ENCODE data around the gene MAPKAPK5. TPM values are rescaled to one million over a fixed set of nuclear protein-coding genes. Genes with fewer than 3 reads are reported as not detected.
"Not testable (repeated sequence)": the region's sequence is repeated elsewhere in the genome, so short reads cannot be mapped to it uniquely, and the experiment has no call there.

Gene MAPKAPK5
- total RNA-seq, 2 donors from 2014 or later: 17.1 to 43.2 TPM

DNA sequence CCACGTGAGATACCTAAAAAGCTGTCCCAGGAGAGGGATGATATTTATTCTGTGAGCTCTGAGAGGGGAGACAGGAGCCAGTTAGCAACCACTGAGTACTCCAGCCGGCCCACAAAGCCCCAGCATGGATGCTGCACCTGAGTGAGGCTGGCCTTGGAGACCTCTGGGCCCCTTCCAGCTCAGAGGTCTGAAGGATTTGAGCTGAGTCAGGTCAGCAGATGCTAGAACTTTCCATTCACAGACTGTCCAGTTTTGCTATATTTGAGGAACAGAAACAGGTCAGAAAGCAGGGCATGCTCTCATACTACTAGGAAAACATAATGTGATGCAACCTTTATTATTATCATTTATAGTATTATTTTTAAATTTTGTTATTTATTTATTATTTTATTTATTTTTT is 15.0 kb upstream of the MAPKAPK5 start:
- Histone ChIP-seq H3K4me3 (no peak overlapping the region), H3K4me1 (no peaks in the 10 kb centered on the region), H3K27ac (no peak overlapping the region), H3K36me3 (replicated peaks in 1 of 2; ENCODE audit: insufficient read depth in 1 of 2, low read depth in 2 of 2) (no peaks in the 10 kb centered on the region), H3K27me3 (no peaks in the 10 kb centered on the region), H3K9me3 (no peaks in the 10 kb centered on the region)
- ATAC-seq (no peak), DNase-seq (no peak)
- intact Hi-C loops (cut with DNase I): no loop called here
- TF ChIP-seq POLR2A (IDR thresholded peaks at IDR 0.05): no peak
- TF ChIP-seq, protein P1, sequence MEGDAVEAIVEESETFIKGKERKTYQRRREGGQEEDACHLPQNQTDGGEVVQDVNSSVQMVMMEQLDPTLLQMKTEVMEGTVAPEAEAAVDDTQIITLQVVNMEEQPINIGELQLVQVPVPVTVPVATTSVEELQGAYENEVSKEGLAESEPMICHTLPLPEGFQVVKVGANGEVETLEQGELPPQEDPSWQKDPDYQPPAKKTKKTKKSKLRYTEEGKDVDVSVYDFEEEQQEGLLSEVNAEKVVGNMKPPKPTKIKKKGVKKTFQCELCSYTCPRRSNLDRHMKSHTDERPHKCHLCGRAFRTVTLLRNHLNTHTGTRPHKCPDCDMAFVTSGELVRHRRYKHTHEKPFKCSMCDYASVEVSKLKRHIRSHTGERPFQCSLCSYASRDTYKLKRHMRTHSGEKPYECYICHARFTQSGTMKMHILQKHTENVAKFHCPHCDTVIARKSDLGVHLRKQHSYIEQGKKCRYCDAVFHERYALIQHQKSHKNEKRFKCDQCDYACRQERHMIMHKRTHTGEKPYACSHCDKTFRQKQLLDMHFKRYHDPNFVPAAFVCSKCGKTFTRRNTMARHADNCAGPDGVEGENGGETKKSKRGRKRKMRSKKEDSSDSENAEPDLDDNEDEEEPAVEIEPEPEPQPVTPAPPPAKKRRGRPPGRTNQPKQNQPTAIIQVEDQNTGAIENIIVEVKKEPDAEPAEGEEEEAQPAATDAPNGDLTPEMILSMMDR (IDR thresholded peaks at IDR 0.05): no peak
- 52% methylated on average over 2 of the region's 2 CpGs for WGBS, 2 donors

- Histone ChIP-seq H3K36me3 (replicated peaks in 1 of 2; ENCODE audit: insufficient read depth in 1 of 2, low read depth in 2 of 2) (no peaks in the 10 kb centered on the region), H3K27ac (no peak overlapping the region), H3K9me3 (no peaks in the 10 kb centered on the region), H3K4me3 (no peak overlapping the region), H3K4me1 (no peaks in the 10 kb centered on the region), H3K27me3 (no peaks in the 10 kb centered on the region)
- intact Hi-C loops (cut with DNase I): no loop called here
- DNase-seq (no peak), ATAC-seq (no peak)
- WGBS, 2 donors: 74 to 83% methylated on average over 4 of the region's 4 CpGs
- no peak for TF ChIP-seq POLR2A (IDR thresholded peaks at IDR 0.05)
- TF ChIP-seq, protein P1 (IDR thresholded peaks at IDR 0.05): no peak
Observed at GRCh38 chr12:111827907-111828306, 14.1 kb upstream of the MAPKAPK5 start.

- TF ChIP-seq, protein P1 (IDR thresholded peaks at IDR 0.05): no peak
- no peak for TF ChIP-seq POLR2A (IDR thresholded peaks at IDR 0.05)
- H3K27me3 ChIP-seq: no peaks in the 10 kb centered on the region
- no peaks in the 10 kb centered on the region for H3K36me3 ChIP-seq (replicated peaks in 1 of 2; ENCODE audit: insufficient read depth in 1 of 2, low read depth in 2 of 2)
- 74 to 78% methylated on average over 6 to 8 of the region's 8 CpGs for WGBS, 2 donors
- H3K4me1 ChIP-seq: no peaks in the 10 kb centered on the region
- no peak overlapping the region for H3K4me3 ChIP-seq
- DNase-seq: no peak
- H3K27ac ChIP-seq: no peak overlapping the region
- intact Hi-C loops (cut with DNase I): no loop called here
- no peaks in the 10 kb centered on the region for H3K9me3 ChIP-seq
- ATAC-seq: no peak
Observed at GRCh38 chr12:111828338-111828979, 13.6 kb upstream of the MAPKAPK5 start.

DNA sequence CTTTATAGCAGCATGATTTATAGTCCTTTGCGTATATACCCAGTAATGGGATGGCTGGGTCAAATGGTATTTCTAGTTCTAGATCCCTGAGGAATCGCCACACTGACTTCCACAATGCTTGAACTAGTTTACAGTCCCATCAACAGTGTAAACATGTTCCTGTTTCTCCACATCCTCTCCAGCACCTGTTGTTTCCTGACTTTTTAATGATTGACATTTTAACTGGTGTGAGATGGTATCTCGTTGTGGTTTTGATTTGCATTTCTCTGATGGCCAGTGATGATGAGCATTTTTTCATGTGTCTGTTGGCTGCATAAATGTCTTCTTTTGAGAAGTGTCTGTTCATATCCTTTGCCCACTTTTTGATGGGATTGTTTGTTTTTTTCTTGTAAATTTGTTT is 12.4 kb upstream of the MAPKAPK5 start:
- H3K36me3 ChIP-seq (replicated peaks in 1 of 2; ENCODE audit: insufficient read depth in 1 of 2, low read depth in 2 of 2); DNase-seq; intact Hi-C loops (cut with DNase I); H3K4me3 ChIP-seq; H3K27me3 ChIP-seq; H3K9me3 ChIP-seq; ATAC-seq; H3K27ac ChIP-seq; H3K4me1 ChIP-seq: not testable (repeated sequence)
- 78 to 81% methylated on average over 3 of the region's 3 CpGs for WGBS, 2 donors

DNA sequence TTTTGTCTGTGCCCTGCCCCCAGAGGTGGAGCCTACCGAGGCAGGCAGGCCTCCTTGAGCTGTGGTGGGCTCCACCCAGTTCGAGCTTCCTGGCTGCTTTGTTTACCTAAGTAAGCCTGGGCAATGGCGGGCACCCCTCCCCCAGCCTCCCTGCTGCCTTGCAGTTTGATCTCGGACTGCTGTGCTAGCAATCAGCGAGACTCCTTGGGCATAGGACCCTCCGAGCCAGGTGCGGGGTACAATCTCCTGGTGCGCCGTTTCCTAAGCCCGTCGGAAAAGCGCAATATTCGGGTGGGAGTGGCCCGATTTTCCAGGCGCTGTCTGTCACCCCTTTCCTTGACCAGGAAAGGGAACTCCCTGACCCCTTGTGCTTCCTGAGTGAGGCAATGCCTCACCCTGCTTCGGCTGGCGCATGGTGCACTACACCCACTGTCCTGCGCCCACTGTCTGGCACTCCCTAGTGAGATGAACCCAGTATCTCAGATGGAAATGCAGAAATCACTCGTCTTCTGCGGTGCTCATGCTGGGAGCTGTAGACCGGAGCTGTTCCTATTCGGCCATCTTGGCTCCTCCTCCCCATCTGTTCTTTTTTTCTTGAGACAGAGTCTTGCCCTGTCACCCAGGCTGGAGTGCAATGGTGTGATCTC is 7.2 kb upstream of the MAPKAPK5 start:
- H3K36me3 ChIP-seq (replicated peaks in 1 of 2; ENCODE audit: insufficient read depth in 1 of 2, low read depth in 2 of 2); intact Hi-C loops (cut with DNase I); ATAC-seq; H3K27me3 ChIP-seq; H3K4me3 ChIP-seq; H3K9me3 ChIP-seq; H3K4me1 ChIP-seq: not testable (repeated sequence)
- peak overlapping the region in 1 of 4 donors; percentile 44 for H3K27ac ChIP-seq
- WGBS, 2 donors: 61 to 70% methylated on average over 13 to 22 of the region's 22 CpGs
- DNase-seq: peak in 1 of 4 donors; percentile 44

- intact Hi-C loops (cut with DNase I); ATAC-seq; H3K9me3 ChIP-seq; H3K36me3 ChIP-seq (replicated peaks in 1 of 2; ENCODE audit: insufficient read depth in 1 of 2, low read depth in 2 of 2); H3K4me3 ChIP-seq; H3K27me3 ChIP-seq; DNase-seq: not testable (repeated sequence)
- Histone ChIP-seq H3K4me1 (peaks cover 13% of the 10 kb centered on the region), H3K27ac (peak overlapping the region in 1 of 4 donors; percentile 44)
- WGBS, 2 donors: 88 to 100% methylated on average over 2 to 19 of the region's 28 CpGs
Observed at GRCh38 chr12:111835531-111836181, 6.4 kb upstream of the MAPKAPK5 start.

Data from body of pancreas (tissue), 4 donors.